H1 (cell line): ENCODE measurements around the gene CPO. TPM values are rescaled to one million over a fixed set of nuclear protein-coding genes. Genes with fewer than 3 reads are reported as not detected.

Experiments
- CTCF ChIA-PET: fragments of 300-600 bp; sonication (Branson Sonifier 250); formaldehyde crosslinking; loops from one replicate; lab custom pipeline; 2021; ENCODE audit not compliant: partially characterized antibody; lab: Charles Lee
- POLR2A ChIA-PET: fragments of 300-600 bp; sonication (Branson Sonifier 250); formaldehyde crosslinking; loops from one replicate; lab custom pipeline; 2021; ENCODE audit warnings: inconsistent platforms; ENCODE audit not compliant: partially characterized antibody; lab: Charles Lee
- DNase-seq, 2 experiments: peaks; one replicate each; pipeline versions ENCODE4 v3.0.0 to v3.0.0-alpha.2; 2010 to 2022; ENCODE audit warnings: low spot score in 2 of 2, low read depth in 1 of 2, mixed read lengths in 1 of 2
- FAIRE-seq: peaks from 2 replicates; lab custom pipeline; 2011; peaks lifted over from hg19 to GRCh38; lab: Jason Lieb, UNC
- H2AFZ ChIP-seq: 2 replicates; pipeline ENCODE4 v1.8.1; 2012; ENCODE audit warnings: low read length, inconsistent platforms
- H2AK5ac ChIP-seq: 2 replicates; pipeline ENCODE4 v1.6.1; 2013; ENCODE audit warnings: low read depth, low read length
- H2BK120ac ChIP-seq: replicated peaks from 2 replicates; pipeline ENCODE3; 2013; ENCODE audit warnings: low read depth, low read length, inconsistent platforms
- H2BK12ac ChIP-seq: 2 replicates; pipeline ENCODE4 v1.6.1; 2013; ENCODE audit warnings: low read depth, low read length
- H2BK15ac ChIP-seq: 2 replicates; pipeline ENCODE4 v1.6.1; 2013; ENCODE audit warnings: low read length
- H2BK20ac ChIP-seq: 2 replicates; pipeline ENCODE4 v1.6.1; 2013; ENCODE audit warnings: low read length
- H2BK5ac ChIP-seq: 2 replicates; pipeline ENCODE4 v1.6.1; 2013; ENCODE audit warnings: low read depth, low read length
- H3K14ac ChIP-seq: 2 replicates; pipeline ENCODE4 v1.6.1; 2013; ENCODE audit warnings: inconsistent platforms; ENCODE audit not compliant: insufficient read length
- H3K18ac ChIP-seq: 2 replicates; pipeline ENCODE4 v1.6.1; 2013; ENCODE audit warnings: low read length; ENCODE audit errors: extremely low read depth
- H3K23ac ChIP-seq: 2 replicates; pipeline ENCODE4 v1.6.1; 2013; ENCODE audit warnings: inconsistent platforms; ENCODE audit not compliant: insufficient read length
- H3K23me2 ChIP-seq: 2 replicates; pipeline ENCODE4 v1.6.1; 2013; ENCODE audit warnings: low read depth, low read length
- H3K27ac ChIP-seq: 2 replicates; pipeline ENCODE4 v1.6.1; 2011; ENCODE audit warnings: low read depth, low read length, inconsistent platforms
- H3K27me3 ChIP-seq, 4 experiments: replicated peaks in 1 of 4; 1 replicate in 1 of 4; 2 replicates in 3 of 4; pipeline versions ENCODE4 v1.6.1 to v1.8.1; 2011 to 2013; ENCODE audit warnings: low read length in 3 of 4, mild to moderate bottlenecking in 3 of 4, inconsistent platforms in 2 of 4, mixed read lengths in 2 of 4, moderate library complexity in 1 of 4; ENCODE audit not compliant: control insufficient read depth in 3 of 4, insufficient read depth in 3 of 4; ENCODE audit errors: extremely low read depth in 1 of 4
- H3K36me3 ChIP-seq, 4 experiments: 2 replicates each; pipeline versions ENCODE4 v1.6.1 to v1.8.1; 2011 to 2013; ENCODE audit warnings: mild to moderate bottlenecking in 4 of 4, low read length in 3 of 4, moderate library complexity in 2 of 4, control low read depth in 1 of 4, inconsistent platforms in 1 of 4; ENCODE audit not compliant: insufficient read depth in 4 of 4, control insufficient read depth in 2 of 4
- H3K4ac ChIP-seq: replicated peaks from 2 replicates; pipeline ENCODE3; 2013; ENCODE audit warnings: low read length, low read depth, mixed read lengths, inconsistent platforms; ENCODE audit not compliant: insufficient read length
- H3K4me1 ChIP-seq, 4 experiments: replicated peaks in 1 of 4; 1 replicate in 1 of 4; 2 replicates in 3 of 4; pipeline versions ENCODE4 v1.6.1 to v1.8.1; 2011 to 2013; ENCODE audit warnings: low read length in 3 of 4, inconsistent platforms in 2 of 4, mixed read lengths in 1 of 4; ENCODE audit not compliant: insufficient read depth in 4 of 4, control insufficient read depth in 3 of 4
- H3K4me2 ChIP-seq, 2 experiments: 2 replicates each; pipeline versions ENCODE4 v1.6.1 to v1.8.1; 2011 to 2013; ENCODE audit warnings: low read depth in 2 of 2, low read length in 2 of 2, control low read depth in 1 of 2, inconsistent platforms in 1 of 2, mild to moderate bottlenecking in 1 of 2; ENCODE audit not compliant: insufficient read depth in 1 of 2
- H3K4me3 ChIP-seq, 4 experiments: fragments of 200-600, 300-600 bp in 1 of 4; sonication (generic), shearing (Covaris generic), sonication (Bioruptor Twin) in 1 of 4; 2 replicates each; pipeline versions ENCODE4 v1.5.1 to v1.8.1; 2011 to 2016; ENCODE audit warnings: low read length in 4 of 4, low read depth in 3 of 4, control low read depth in 2 of 4, inconsistent platforms in 2 of 4, mild to moderate bottlenecking in 2 of 4, mixed read lengths in 1 of 4, moderate library complexity in 1 of 4; ENCODE audit not compliant: insufficient read depth in 2 of 4; ENCODE audit errors: extremely low read depth in 1 of 4
- H3K56ac ChIP-seq: replicated peaks from 2 replicates; pipeline ENCODE3; 2013; ENCODE audit warnings: low read depth, mild to moderate bottlenecking, mixed read lengths, low read length, inconsistent platforms; ENCODE audit not compliant: insufficient read length
- H3K79me1 ChIP-seq: 2 replicates; pipeline ENCODE4 v1.6.1; 2013; ENCODE audit warnings: low read depth, low read length, control low read depth
- H3K79me2 ChIP-seq, 2 experiments: 2 replicates each; pipeline versions ENCODE4 v1.6.1 to v1.8.1; 2012 to 2013; ENCODE audit warnings: low read length in 2 of 2, mild to moderate bottlenecking in 2 of 2, inconsistent platforms in 1 of 2; ENCODE audit not compliant: insufficient read depth in 2 of 2, control insufficient read depth in 1 of 2
- H3K9ac ChIP-seq, 4 experiments: replicated peaks in 1 of 4; 1 replicate in 1 of 4; 2 replicates in 3 of 4; pipeline versions ENCODE4 v1.6.1 to v1.8.1; 2011 to 2013; ENCODE audit warnings: low read depth in 3 of 4, low read length in 3 of 4, control low read depth in 2 of 4, mild to moderate bottlenecking in 2 of 4, moderate library complexity in 2 of 4, inconsistent platforms in 1 of 4; ENCODE audit errors: extremely low read depth in 1 of 4
- H3K9me3 ChIP-seq, 2 experiments: 2 replicates each; pipeline versions ENCODE4 v1.6.1 to v1.8.1; 2012 to 2013; ENCODE audit warnings: mild to moderate bottlenecking in 2 of 2, moderate library complexity in 2 of 2, control low read depth in 1 of 2, inconsistent platforms in 1 of 2, low read depth in 1 of 2, low read length in 1 of 2, mixed read lengths in 1 of 2; ENCODE audit not compliant: insufficient read depth in 2 of 2
- H4K20me1 ChIP-seq, 2 experiments: replicated peaks in 1 of 2; 2 replicates each; pipeline versions ENCODE3 to v1.8.1; 2011 to 2013; ENCODE audit warnings: inconsistent platforms in 2 of 2, low read length in 2 of 2, mild to moderate bottlenecking in 1 of 2; ENCODE audit not compliant: insufficient read depth in 2 of 2, control insufficient read depth in 1 of 2
- H4K5ac ChIP-seq: 2 replicates; pipeline ENCODE4 v1.6.1; 2013; ENCODE audit warnings: low read length, low read depth, mixed read lengths, inconsistent platforms; ENCODE audit not compliant: insufficient read length
- H4K8ac ChIP-seq: 2 replicates; pipeline ENCODE4 v1.8.0; 2013; ENCODE audit warnings: mild to moderate bottlenecking, moderate library complexity, low read length, inconsistent platforms; ENCODE audit not compliant: insufficient read depth; ENCODE audit errors: extremely low read depth
- H4K91ac ChIP-seq: replicated peaks from 2 replicates; pipeline ENCODE3; 2013; ENCODE audit warnings: low read length, mixed read lengths, inconsistent platforms; ENCODE audit not compliant: insufficient read length
- HDAC2 ChIP-seq, 2 experiments: fragments of 300-600 bp in 1 of 2; sonication (generic) in 1 of 2; IDR thresholded peaks; 2 replicates each; pipeline ENCODE4 v1.6.1; 2011 to 2012; ENCODE audit warnings: low read depth in 2 of 2, low read length in 2 of 2, mild to moderate bottlenecking in 2 of 2, moderate library complexity in 2 of 2, borderline replicate concordance in 1 of 2, inconsistent platforms in 1 of 2
- SIX5 ChIP-seq: IDR thresholded peaks from 2 replicates; pipeline ENCODE4 v1.6.1; 2011; ENCODE audit warnings: mild to moderate bottlenecking, low read depth, low read length
- WGBS, 2 experiments: shearing (Covaris generic) in 1 of 2; methylation state at CpG; one replicate each; pipeline versions ENCODE4 v1.1.6 to v1.1.7; 2013 to 2015; ENCODE audit warnings: low lambda C conversion rate in 2 of 2, mixed read lengths in 2 of 2, inconsistent platforms in 1 of 2, low coverage in 1 of 2, missing lambda C conversion rate in 1 of 2; ENCODE audit not compliant: insufficient replicate concordance in 2 of 2, insufficient coverage in 1 of 2, insufficient read length in 1 of 2; ENCODE audit errors: extremely low coverage in 1 of 2, missing lambda C conversion rate in 1 of 2; 5-methylcytosine and 5-hydroxymethylcytosine counted together
- polyA plus RNA-seq, 7 experiments: library from polyadenylated mRNA; depleted of rRNA in 3 of 7; stranded (reverse) in 5 of 7; unstranded in 2 of 7; fragments of >200 nt in 5 of 7; fragments of 200-250 nt in 2 of 7; gene quantifications; 1 replicate in 5 of 7; 2 replicates in 1 of 7; 4 replicates in 1 of 7; pipeline versions ENCODE4 v1.2.1 to v1.2.3, GENCODE V29; 2011 to 2013; ENCODE audit warnings: missing spikeins in 2 of 7, mixed read lengths in 2 of 7
- total RNA-seq: library from RNA; stranded (reverse); fragmentation: NEBNext Ultra II Directional; extraction: Animal tissue kit (Norgen Biotek cat#: 25700); gene quantifications from 2 replicates; pipeline ENCODE4 v1.2.1, GENCODE V29; 2021
- TF ChIP-seq, protein P1 (sequence below): IDR thresholded peaks from 2 replicates; pipeline ENCODE4 v1.6.1; 2011; ENCODE audit warnings: low read length, improper control_type of control experiment

The CPO gene
- total and polyA plus RNA-seq, 2 of the 8 experiments (the other 6 are each of a cell fraction or from before 2014, with no cell fraction given) = 1.3 TPM

DNA sequence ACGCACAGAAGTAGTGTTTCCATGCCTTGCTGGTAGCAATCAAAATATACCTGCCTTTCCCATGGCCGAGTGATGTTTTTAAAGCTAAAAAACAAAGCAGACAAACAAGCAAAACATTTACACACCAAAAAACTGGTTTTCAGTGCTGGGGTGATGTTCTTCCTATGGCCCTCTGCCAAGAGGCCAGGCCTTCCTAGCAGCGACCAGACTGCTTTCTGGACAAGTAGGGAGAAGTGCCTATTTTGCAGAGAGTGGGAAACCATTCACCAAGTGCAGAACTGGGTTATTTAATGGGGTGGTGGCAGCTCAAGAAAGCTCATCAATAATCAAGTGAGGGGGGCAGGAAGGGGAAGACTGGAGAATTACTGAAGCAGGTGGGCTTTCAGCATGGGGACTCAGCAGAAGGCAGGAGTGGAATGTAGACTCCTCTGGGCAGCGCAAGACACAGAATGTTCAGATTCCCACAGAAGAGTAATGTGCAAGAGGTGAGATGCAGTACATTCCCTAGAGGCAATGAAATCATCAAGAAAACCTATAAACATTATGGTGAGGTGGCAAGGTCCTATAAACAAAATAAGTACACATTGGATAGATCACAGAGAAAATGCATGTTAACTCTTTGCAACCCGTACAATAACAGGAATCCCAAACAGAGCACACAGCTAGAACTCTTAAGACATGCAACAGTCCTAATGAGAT is 44.0 kb downstream of the CPO start:
- TF ChIP-seq, protein P1, sequence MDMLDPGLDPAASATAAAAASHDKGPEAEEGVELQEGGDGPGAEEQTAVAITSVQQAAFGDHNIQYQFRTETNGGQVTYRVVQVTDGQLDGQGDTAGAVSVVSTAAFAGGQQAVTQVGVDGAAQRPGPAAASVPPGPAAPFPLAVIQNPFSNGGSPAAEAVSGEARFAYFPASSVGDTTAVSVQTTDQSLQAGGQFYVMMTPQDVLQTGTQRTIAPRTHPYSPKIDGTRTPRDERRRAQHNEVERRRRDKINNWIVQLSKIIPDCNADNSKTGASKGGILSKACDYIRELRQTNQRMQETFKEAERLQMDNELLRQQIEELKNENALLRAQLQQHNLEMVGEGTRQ = no peak
- TF ChIP-seq HDAC2 (IDR thresholded peaks at IDR 0.05; ENCODE audit: borderline replicate concordance in 1 of 2, low read depth in 2 of 2, low read length in 2 of 2) (no peak), SIX5 (no peak)
- H3K79me1 ChIP-seq = no peaks in the 10 kb centered on the region
- H4K8ac ChIP-seq = no peak overlapping the region
- H3K18ac ChIP-seq = no peak overlapping the region
- no peak overlapping the region for H3K56ac ChIP-seq
- 73% methylated on average over 5 of the region's 5 CpGs; no CpG with 5 or more reads in 1 of the 2 experiments for WGBS, 2 experiments
- H3K9ac ChIP-seq = no peak overlapping the region
- ChIA-PET CTCF (interaction anchor here (0.6 to 7.1 kb wide), 27 partner anchors 9 to 499 kb away, joined by 3 to 56 read pairs (median 4); partner anchors contain the start of gene KLF7), POLR2A (interaction anchor here (0.6 to 1.0 kb wide), 2 partner anchors 182 to 523 kb away, joined by 3 read pairs; no protein-coding TSS in a partner anchor)
- no peak overlapping the region; the same call in 1 of the 2 replicates for H2BK20ac ChIP-seq
- H2AFZ ChIP-seq = 0 out of 2 replicates have a peak overlapping the region, but pooled peaks have one; percentile 63
- peak overlapping the region in 1 of 2 experiments; percentile 6; a peak in 1 of 4 replicates for H3K4me2 ChIP-seq
- no peak overlapping the region for H3K27ac ChIP-seq
- peak overlapping the region; percentile 18; the same call in 1 of the 2 replicates for H2BK5ac ChIP-seq
- no peaks in the 10 kb centered on the region for H4K20me1 ChIP-seq
- H2BK120ac ChIP-seq = peak overlapping the region; percentile 25
- FAIRE-seq = no peak
- no peaks in the 10 kb centered on the region for H3K36me3 ChIP-seq
- no peak overlapping the region for H2AK5ac ChIP-seq
- H3K4me3 ChIP-seq = no peak overlapping the region
- no peak overlapping the region for H3K4ac ChIP-seq
- peaks cover 0 to 13% (median 12%) of the 10 kb centered on the region in 4 experiments; a peak in 5 of 7 replicates for H3K4me1 ChIP-seq
- no peak overlapping the region for H4K5ac ChIP-seq
- DNase-seq = no peak
- H3K23me2 ChIP-seq = no peaks in the 10 kb centered on the region
- H3K27me3 ChIP-seq = no peaks in the 10 kb centered on the region
- H2BK12ac ChIP-seq = no peak overlapping the region
- no peak overlapping the region for H4K91ac ChIP-seq
- no peaks in the 10 kb centered on the region for H3K79me2 ChIP-seq
- no peak overlapping the region for H2BK15ac ChIP-seq
- no peak overlapping the region for H3K14ac ChIP-seq
- no peak overlapping the region for H3K23ac ChIP-seq
- no peaks in the 10 kb centered on the region for H3K9me3 ChIP-seq
